Stimulated activated naive CD4-positive, alpha-beta T cell treated with Interleukin-2 at 50 U/mL for 16 hours (primary cell): Measurements from ENCODE around the gene MYH10.

ENCODE experiments used
- DNase-seq: peaks from one replicate; lab custom pipeline; 2025; lab: John Stamatoyannopoulos, UW

Gene MYH10

GRCh38 chr17:8473451-8474192, 156.9 kb downstream of the MYH10 start:
- no peak for DNase-seq

GRCh38 chr17:8472663-8473062, 157.9 kb downstream of the MYH10 start:
- no peak for DNase-seq

GRCh38 chr17:8470447-8471047, 160.0 kb downstream of the MYH10 start:
- no peak for DNase-seq

GRCh38 chr17:8469964-8470363, 160.6 kb downstream of the MYH10 start:
- no peak for DNase-seq

GRCh38 chr17:8468980-8469379, 161.5 kb downstream of the MYH10 start:
- no peak for DNase-seq

- no peak for DNase-seq
Measured at GRCh38 chr17:8468127-8468526, 162.4 kb downstream of the MYH10 start.

- DNase-seq = no peak
Measured at GRCh38 chr17:8467527-8467926, 163.0 kb downstream of the MYH10 start.

GRCh38 chr17:8466873-8467272, 163.7 kb downstream of the MYH10 start:
- no peak for DNase-seq

- no peak for DNase-seq
Measured at GRCh38 chr17:8466456-8466855, 164.1 kb downstream of the MYH10 start.

- DNase-seq = no peak
Measured at GRCh38 chr17:8465759-8466158, 164.8 kb downstream of the MYH10 start.

- no peak for DNase-seq
Measured at GRCh38 chr17:8465356-8465755, 165.2 kb downstream of the MYH10 start.

- no peak for DNase-seq
Measured at GRCh38 chr17:8464941-8465340, 165.6 kb downstream of the MYH10 start.

- no peak for DNase-seq
Measured at GRCh38 chr17:8463099-8463498, 167.4 kb downstream of the MYH10 start.

- no peak for DNase-seq
Measured at GRCh38 chr17:8462564-8462963, 168.0 kb downstream of the MYH10 start.

- DNase-seq = no peak
Measured at GRCh38 chr17:8459831-8460230, 170.7 kb downstream of the MYH10 start.

- DNase-seq = no peak
Measured at GRCh38 chr17:8459107-8459506, 171.4 kb downstream of the MYH10 start.

GRCh38 chr17:8458128-8458527, 172.4 kb downstream of the MYH10 start:
- DNase-seq = no peak

GRCh38 chr17:8455665-8456209, 174.8 kb downstream of the MYH10 start:
- no peak for DNase-seq

GRCh38 chr17:8453326-8453725, 177.2 kb downstream of the MYH10 start:
- DNase-seq = no peak

GRCh38 chr17:8451933-8452614, 178.5 kb downstream of the MYH10 start:
- DNase-seq = no peak

- no peak for DNase-seq
Measured at GRCh38 chr17:8448310-8448709, 182.2 kb downstream of the MYH10 start.

GRCh38 chr17:8447799-8448198, 182.7 kb downstream of the MYH10 start:
- DNase-seq = no peak

GRCh38 chr17:8445536-8445935, 185.0 kb downstream of the MYH10 start:
- no peak for DNase-seq
